NCI-H748 treated with DMSO at 0.1 percent for 48 hours (cell line): ENCODE results near the gene ZNF565.
"Not testable (repeated sequence)": the region's sequence is repeated elsewhere in the genome, so short reads cannot be mapped to it uniquely, and the experiment has no call there.

Source experiments
- DNase-seq: peaks from one replicate; lab custom pipeline; 2025; lab: John Stamatoyannopoulos, UW

The ZNF565 gene

GRCh38 chr19:36212895-36213294 lies 1.6 kb downstream of the ZNF565 start:
- no peak for DNase-seq

DNA sequence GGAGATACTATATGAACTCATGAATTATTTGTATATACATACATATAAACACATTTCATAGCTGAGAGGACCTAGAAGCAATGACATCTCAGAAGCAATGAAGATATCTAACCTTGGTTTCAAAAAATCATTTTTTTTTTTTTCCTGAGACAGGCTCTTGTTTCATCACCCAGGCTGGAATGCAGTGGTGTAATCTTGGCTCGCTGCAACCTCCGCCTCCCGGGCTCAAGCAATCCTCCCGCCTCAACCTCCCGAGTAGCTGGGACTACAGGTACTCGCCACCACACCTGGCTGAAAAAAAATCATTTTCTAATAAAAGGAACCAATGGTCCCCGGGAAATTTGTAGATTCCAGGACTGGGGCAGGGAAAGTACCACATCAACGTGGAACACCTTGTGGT lies 4.0 kb downstream of the ZNF565 start:
- DNase-seq = no peak

DNA sequence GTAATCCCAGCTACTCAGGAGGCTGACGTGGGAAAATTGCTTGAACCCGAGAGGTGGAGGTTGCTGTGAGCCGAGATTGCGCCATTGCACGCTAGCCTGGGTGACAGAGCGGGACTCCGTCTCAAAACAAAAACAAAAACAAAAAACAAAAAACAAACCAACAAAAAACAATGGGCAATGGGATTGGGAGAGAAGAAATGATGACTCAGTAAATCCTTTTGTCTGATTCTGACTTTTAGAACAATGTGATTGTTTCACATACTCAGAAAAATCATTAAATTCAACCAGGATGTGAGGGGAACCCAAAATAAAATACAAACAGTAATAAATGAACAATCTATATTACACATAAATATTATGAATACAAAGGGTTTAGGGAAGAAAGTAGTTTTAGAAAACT lies 5.1 kb downstream of the ZNF565 start:
- DNase-seq = no peak

- no peak for DNase-seq
Measured at GRCh38 chr19:36207605-36208252, 6.7 kb downstream of the ZNF565 start.

DNA sequence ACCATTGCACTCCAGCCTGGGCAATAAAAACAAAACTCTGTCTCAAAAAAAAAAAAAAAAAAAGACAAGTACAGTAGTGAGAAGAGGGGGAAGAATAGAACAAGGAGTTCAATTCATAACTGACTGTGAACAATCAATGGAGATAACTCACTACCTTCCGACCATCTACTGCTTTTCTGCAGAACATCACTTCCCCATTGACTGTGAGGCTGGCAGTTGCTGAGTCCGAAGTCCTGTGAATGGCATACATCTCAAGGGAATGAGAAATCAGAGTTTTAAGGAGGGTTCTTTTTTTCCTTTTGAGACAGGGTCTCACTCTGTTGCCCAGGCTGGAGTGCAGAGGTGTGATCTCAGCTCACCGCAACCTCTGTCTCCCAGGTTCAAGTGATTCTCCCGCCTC lies 11.2 kb downstream of the ZNF565 start:
- DNase-seq = no peak

- no peak for DNase-seq
Measured at GRCh38 chr19:36201684-36202083, 12.8 kb downstream of the ZNF565 start.

DNA sequence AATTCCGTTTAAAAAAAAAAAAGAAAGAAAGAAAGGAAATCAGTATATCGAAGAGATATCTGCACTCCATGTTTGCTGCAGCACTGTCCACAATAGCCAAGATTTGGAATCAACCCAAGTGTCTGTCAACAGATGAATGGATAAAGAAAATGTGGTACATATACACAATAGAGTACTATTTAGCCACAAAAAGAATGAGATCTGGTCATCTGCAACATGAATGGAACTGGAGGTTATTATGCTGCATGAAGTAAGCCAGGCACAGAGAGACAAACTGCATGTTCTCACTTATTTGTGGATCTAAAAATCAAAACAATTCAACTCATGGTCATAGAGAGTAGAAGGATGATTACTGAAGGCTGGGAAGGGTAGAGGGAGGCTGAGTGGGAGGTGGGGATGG lies 16.3 kb downstream of the ZNF565 start:
- DNase-seq = no peak

DNA sequence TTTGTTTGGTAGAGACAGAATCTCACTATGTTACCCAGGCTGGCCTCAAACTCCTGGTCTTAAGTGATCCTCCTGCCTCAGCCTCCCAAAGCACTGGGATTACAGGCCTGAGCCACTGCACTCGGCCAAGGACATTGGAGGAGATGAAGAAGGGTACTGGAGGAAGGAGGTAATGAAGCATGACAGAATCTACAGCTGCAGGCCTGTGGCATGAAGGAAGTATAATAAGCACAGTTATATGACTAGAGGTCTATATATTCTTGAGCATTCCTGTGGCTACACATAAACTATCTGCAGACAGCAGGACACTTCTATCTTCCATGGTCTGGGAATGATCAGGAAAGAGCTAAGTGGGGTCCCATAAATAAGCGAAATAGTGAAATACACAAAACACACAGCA lies 18.2 kb downstream of the ZNF565 start:
- no peak for DNase-seq

DNA sequence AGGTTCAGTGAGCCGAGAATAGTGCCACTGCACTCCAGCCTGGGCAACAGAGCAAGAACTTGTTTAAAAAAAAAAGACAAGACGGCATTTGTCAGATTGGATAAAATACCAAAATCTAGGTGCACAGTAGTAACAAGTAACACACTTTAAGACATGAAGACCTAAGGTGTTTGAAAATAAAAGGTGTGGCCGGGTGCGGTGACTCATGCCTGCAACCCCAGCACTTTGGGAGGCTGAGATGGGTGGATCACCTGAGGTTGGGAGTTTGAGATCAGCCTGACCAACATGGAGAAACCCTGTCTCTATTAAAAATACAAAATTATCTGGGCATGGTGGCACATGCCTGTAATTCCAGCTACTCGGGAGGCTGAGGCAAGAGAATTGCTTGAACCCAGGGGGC lies 27.7 kb downstream of the ZNF565 start:
- not testable (repeated sequence) for DNase-seq

DNA sequence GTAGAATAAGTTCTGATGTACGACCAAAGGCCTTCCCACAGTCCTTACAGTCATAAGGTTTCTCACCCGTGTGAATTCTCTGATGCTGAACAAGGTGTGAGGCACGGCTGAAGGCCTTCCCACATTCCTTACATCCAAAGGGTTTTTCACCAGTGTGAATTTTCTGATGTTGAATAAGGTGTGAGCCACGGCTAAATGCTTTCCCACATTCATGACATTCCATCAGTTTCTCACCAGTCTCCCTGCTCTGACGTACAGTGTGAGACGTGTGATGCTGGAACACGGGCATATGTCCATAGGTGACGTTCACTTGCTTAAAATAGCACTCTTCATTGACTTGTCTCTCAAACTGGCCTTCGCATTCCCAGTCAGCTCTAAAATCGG lies 31.2 kb downstream of the ZNF565 start:
- DNase-seq = no peak

DNA sequence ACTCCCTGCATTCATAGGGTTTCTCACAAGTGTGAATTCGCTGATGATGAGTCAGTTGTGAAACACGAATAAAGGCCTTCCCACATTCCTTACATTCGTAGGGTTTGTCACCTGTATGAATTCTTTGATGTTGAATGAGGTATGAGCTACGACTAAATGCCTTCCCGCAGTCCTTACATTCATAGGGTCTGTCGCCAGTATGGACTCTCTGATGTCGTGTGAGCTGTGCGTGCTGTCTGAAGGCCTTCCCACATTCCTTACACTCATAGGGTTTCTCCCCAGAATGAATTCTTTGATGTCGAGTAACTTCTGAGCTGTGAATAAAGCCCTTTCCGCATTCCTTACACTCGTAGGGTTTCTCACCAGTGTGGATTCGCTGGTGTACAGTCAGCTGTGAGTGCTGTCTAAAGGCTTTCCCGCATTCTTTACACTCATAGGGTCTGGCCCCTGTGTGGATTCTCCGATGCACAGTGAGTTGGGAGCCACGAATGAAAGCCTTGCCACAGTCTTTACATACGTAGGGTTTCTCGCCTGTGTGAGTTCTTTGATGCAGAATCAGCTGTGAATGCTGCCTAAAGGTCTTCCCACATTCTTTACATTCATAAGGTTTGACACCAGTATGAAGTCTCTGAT lies 31.7 kb downstream of the ZNF565 start:
- DNase-seq = no peak

DNA sequence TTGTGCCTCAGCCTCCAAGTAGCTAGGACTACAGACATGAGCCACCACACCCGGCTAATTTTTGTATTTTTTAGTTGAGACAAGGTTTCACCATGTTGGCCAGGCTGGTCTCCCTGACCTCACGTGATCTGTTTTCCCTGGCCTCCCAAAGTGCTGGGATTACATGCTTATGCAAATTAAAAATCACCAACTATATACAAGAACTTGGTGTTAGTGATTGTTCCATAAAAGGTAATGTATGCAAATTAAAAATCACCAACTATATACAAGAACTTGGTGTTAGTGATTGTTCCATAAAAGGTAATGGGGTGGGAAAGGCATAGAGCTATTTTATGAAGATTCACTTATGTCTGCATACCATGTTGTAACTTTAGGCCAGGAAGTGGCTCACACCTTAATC lies 35.4 kb downstream of the ZNF565 start:
- DNase-seq = not testable (repeated sequence)

- DNase-seq = not testable (repeated sequence)
Measured at GRCh38 chr19:36173846-36174245, 40.6 kb downstream of the ZNF565 start.

GRCh38 chr19:36172852-36173251 lies 41.6 kb downstream of the ZNF565 start:
- DNase-seq = no peak

- DNase-seq = peak; percentile 60
Measured at GRCh38 chr19:36169084-36169760, 45.2 kb downstream of the ZNF565 start.

GRCh38 chr19:36163813-36164212 lies 50.7 kb downstream of the ZNF565 start:
- no peak for DNase-seq

DNA sequence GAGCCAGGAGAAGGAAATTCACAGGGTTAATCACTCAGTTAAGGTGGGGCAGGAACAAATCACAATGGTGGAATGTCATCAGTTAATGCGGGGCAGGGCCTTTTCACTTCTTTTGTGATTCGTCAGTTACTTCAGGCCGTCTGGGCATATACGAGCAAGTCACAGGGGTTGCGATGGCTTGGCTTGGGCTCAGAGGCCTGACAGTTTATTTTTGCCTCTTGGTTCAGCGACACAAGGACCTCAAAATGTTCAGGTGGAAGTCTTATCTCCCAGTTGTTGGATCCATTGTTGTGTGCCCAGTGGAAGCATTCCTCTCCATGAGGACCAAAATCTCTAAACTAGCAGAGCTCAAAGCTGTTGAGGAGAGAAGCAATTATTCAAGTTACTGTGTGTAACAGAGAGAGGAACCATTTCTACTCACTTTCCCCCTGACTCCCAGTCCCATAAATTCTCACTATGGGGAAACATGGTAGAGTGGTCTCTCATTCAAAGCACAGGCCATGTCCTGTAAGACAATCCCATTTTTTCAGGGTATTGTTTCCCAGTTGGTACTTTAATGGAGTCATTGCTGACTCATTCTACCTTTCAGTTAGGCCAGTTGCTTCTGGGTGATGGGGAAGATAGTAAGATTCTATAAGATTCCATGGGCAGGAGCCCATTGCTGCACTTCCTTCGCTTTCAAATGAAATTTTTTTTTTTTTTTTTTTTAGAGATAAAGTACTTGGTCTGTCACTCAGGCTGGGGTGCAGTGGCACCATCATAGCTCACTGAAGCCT lies 53.5 kb downstream of the ZNF565 start:
- DNase-seq = no peak

- DNase-seq = no peak
Measured at GRCh38 chr19:36153126-36153525, 61.3 kb downstream of the ZNF565 start.

- no peak for DNase-seq
Measured at GRCh38 chr19:36152352-36153091, 61.9 kb downstream of the ZNF565 start, which contains the start of gene COX7A1. COX7A1 (minus strand) TSS chr19:36152447; CDS start chr19:36152407, 40 bp downstream.

DNA sequence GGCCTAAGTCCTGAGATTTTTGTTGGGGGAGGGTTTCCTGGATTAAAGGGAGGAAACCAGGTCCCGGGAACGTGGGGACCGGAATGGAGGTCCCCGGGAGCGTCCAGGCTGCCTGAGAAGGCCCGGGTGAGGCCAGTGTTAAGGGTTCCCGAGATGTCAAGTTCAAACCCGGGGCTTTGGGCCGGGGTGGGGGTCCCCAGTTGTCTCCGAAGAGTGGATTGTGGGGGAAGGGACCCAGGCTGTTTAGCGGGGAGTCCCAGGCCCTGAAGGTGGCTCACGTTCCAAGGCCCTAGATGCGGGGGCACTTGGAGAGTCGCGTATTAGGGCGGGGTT lies 62.5 kb downstream of the ZNF565 start:
- DNase-seq = no peak

DNA sequence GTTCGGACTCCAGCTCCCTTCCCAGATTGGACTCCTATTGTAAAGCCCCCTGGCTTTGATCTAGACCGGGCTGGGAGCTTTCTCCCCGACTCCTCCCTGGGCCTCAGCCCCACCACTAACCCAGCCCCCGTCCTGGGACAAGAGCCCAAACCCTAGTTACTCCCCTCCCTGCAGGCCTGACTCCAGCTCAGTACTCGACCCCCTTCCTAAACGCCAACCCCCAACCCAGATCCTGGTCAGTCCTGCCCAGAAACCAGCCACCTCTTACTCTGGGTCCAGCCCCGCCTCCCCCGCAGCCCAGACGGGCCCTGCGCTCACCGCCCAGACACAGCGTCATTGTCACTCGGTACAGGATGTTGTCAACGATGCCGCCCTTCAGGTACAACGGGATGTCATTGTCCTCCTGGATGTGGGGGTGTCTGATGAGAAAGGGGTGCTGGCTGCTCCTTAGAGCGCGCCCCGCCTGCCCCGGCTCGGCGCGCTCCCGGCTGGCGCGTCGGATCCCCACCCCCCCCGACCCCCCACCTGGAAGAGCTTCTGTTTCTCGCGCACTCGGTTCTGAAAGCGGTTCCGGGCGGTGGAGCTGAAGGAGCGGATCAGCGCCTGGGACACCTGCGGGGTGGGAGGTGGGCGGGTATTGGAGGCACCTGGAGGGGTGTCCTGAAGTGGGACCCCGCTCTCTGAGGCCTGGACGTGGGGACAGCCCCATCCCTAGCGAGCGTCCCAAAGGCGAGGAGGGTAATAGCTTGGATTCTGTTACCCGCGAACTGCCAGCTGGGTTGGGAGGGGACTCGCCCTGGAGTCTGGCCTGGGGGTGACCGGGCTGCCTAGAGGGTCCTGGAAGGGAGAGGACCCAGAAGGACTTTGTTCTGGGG lies 63.1 kb downstream of the ZNF565 start:
- DNase-seq = no peak
